ENCODE results near the gene ZFC3H1. TPM values are rescaled to one million over a fixed set of nuclear protein-coding genes. Genes with fewer than 3 reads are reported as not detected.

ZFC3H1 gene
- total and polyA plus RNA-seq, 9 of the 15 experiments (the other 6 are each of a cell fraction or from before 2014, with no cell fraction given) = 14.8 to 80.5 (median 22.1) TPM

- peaks cover 4 to 5% of the 10 kb centered on the region in 2 experiments; a peak in 2 of 5 replicates for H3K4me1 ChIP-seq (replicated peaks in 1 of 2; ENCODE audit: control insufficient read depth in 2 of 2, insufficient read depth in 2 of 2, low read length in 2 of 2)
- POLR2A ChIA-PET = no interaction called here
- H3K27me3 ChIP-seq (ENCODE audit: control insufficient read depth in 2 of 2, insufficient read depth in 2 of 2, low read length in 2 of 2) = no peaks in the 10 kb centered on the region
- CTCF ChIA-PET (ENCODE audit: low intra/inter-chr PET ratio) = no interaction called here
- H3K4me3 ChIP-seq = no peak overlapping the region
- H3K9me3 ChIP-seq (replicated peaks; ENCODE audit: control insufficient read depth, insufficient read depth, low read depth, low read length) = no peaks in the 10 kb centered on the region
- no peaks in the 10 kb centered on the region for H3K9me1 ChIP-seq (ENCODE audit: control insufficient read depth, insufficient read depth, low read length)
- FAIRE-seq (no peak), DNase-seq (ENCODE audit: extremely low read depth in 1 of 4, low spot score in 3 of 4) (no peak), ATAC-seq (no peak)
- WGBS (ENCODE audit: insufficient coverage, low coverage, missing lambda C conversion rate) = 73% methylated on average over 3 of the region's 4 CpGs
- intact Hi-C loops (cut with micrococcal nuclease) (no loop called here), in situ Hi-C loops (cut with MboI) (no loop called here)
- H3K79me2 ChIP-seq (ENCODE audit: control insufficient read depth, insufficient read depth, low read length) = peaks cover 20% of the 10 kb centered on the region
- no TSS peak for BruUV-seq (replicated peaks)
- no peak overlapping the region for H3K9ac ChIP-seq (ENCODE audit: insufficient read depth in 1 of 2, low read depth in 2 of 2, low read length in 2 of 2)
- H3K27ac ChIP-seq (ENCODE audit: extremely low read depth, low read depth, low read length) = no peak overlapping the region
- H2AFZ ChIP-seq (ENCODE audit: low read depth, low read length) = no peak overlapping the region
- H3K4me2 ChIP-seq (ENCODE audit: insufficient read depth, low read length) = no peak overlapping the region
- peaks cover 3% of the 10 kb centered on the region; the same call in 1 of the 3 replicates for H3K36me3 ChIP-seq (ENCODE audit: control insufficient read depth, insufficient read depth, low read length)
- H4K20me1 ChIP-seq (replicated peaks; ENCODE audit: control insufficient read depth, insufficient read depth, low read length) = no peaks in the 10 kb centered on the region
- TF ChIP-seq RBM25 (IDR thresholded peaks at IDR 0.05; ENCODE audit: low read depth, low read length, severe bottlenecking) (no peak), ELK1 (CRISPR knock-in tag; IDR thresholded peaks at IDR 0.05) (no peak), ZSCAN32 (CRISPR knock-in tag; IDR thresholded peaks at IDR 0.05) (no peak), L3MBTL2 (IDR thresholded peaks at IDR 0.05) (no peak), ZBTB40 (IDR thresholded peaks at IDR 0.05) (no peak), ZBTB40 (CRISPR knock-in tag; IDR thresholded peaks at IDR 0.05) (no peak), RBM14 (IDR thresholded peaks at IDR 0.05; ENCODE audit: borderline replicate concordance, insufficient read depth, low read depth, low read length) (no peak), MTA3 (IDR thresholded peaks at IDR 0.05; ENCODE audit: borderline replicate concordance) (no peak)
Observed at GRCh38 chr12:71691504-71692129, 28.0 kb upstream of the ZFC3H1 start.

Data from K562 (cell line).